SW480 (cell line): ENCODE measurements around the gene IHH.

Experiments
- DNase-seq: peaks from one replicate; pipeline ENCODE4 v3.0.0-alpha.2; 2016; ENCODE audit warnings: low spot score

IHH gene

GRCh38 chr2:219060821-219061791 lies at the start of gene IHH:
IHH (minus strand) TSS chr2:219060921; CDS start chr2:219060467, 454 bp downstream.
- no peak for DNase-seq

- no peak for DNase-seq
Observed at GRCh38 chr2:219109471-219109870, 48.8 kb upstream of the IHH start.

- DNase-seq: no peak
Observed at GRCh38 chr2:219107758-219108157, 47.0 kb upstream of the IHH start.

- no peak for DNase-seq
Observed at GRCh38 chr2:219106251-219106650, 45.5 kb upstream of the IHH start.

GRCh38 chr2:219104107-219105035 lies 43.6 kb upstream of the IHH start:
- peak; percentile 67 for DNase-seq

- no peak for DNase-seq
Observed at GRCh38 chr2:219099329-219099728, 38.6 kb upstream of the IHH start.

- DNase-seq: no peak
Observed at GRCh38 chr2:219095406-219095935, 34.8 kb upstream of the IHH start.

GRCh38 chr2:219094171-219094570 lies 33.5 kb upstream of the IHH start:
- DNase-seq: no peak

- no peak for DNase-seq
Observed at GRCh38 chr2:219090436-219091299, 29.9 kb upstream of the IHH start.

GRCh38 chr2:219089330-219089729 lies 28.6 kb upstream of the IHH start:
- no peak for DNase-seq

GRCh38 chr2:219087848-219088247 lies 27.1 kb upstream of the IHH start:
- no peak for DNase-seq

- DNase-seq: no peak
Observed at GRCh38 chr2:219087361-219087760, 26.6 kb upstream of the IHH start.

GRCh38 chr2:219086196-219086595 lies 25.5 kb upstream of the IHH start:
- DNase-seq: no peak

GRCh38 chr2:219084791-219085190 lies 24.1 kb upstream of the IHH start:
- no peak for DNase-seq

GRCh38 chr2:219082332-219082958 lies 21.7 kb upstream of the IHH start:
- no peak for DNase-seq

GRCh38 chr2:219081701-219082331 lies 21.1 kb upstream of the IHH start:
- DNase-seq: no peak

GRCh38 chr2:219081096-219081495 lies 20.4 kb upstream of the IHH start:
- DNase-seq: peak; percentile 49

- no peak for DNase-seq
Observed at GRCh38 chr2:219079417-219079816, 18.7 kb upstream of the IHH start.

GRCh38 chr2:219078951-219079350 lies 18.2 kb upstream of the IHH start:
- no peak for DNase-seq

GRCh38 chr2:219078126-219078525 lies 17.4 kb upstream of the IHH start:
- no peak for DNase-seq
